RWPE1 (cell line): ENCODE results near the gene TUBA8.
A peak's percentile ranks its signal among the peaks of the same experiment; 100 is the strongest.

Experiments
- CTCF ChIA-PET: fragments of 350-600 bp; sonication (Branson Sonifier 250); formaldehyde crosslinking; extraction: SDS; loops from one replicate; lab custom pipeline; 2021; lab: Yijun Ruan, JAX
- POLR2A ChIA-PET: fragments of 400-600 bp; formaldehyde crosslinking; extraction: SDS; loops from one replicate; lab custom pipeline; 2020; ENCODE audit warnings: antibody characterized with exemption; ENCODE audit not compliant: low non-redundant PET; lab: Yijun Ruan, JAX
- DNase-seq: peaks from one replicate; pipeline ENCODE4 v3.0.0; 2012; ENCODE audit warnings: low spot score
- H3K27ac ChIP-seq: fragments of 450-650 bp; 2 replicates; pipeline ENCODE4 v1.5.1; 2017
- TF ChIP-seq, protein P1 (sequence below): fragments of 450-650 bp; conservative IDR thresholded peaks from 2 replicates; pipeline ENCODE4 v1.5.1; 2017; ENCODE audit warnings: low read depth, mild to moderate bottlenecking

Gene TUBA8

DNA sequence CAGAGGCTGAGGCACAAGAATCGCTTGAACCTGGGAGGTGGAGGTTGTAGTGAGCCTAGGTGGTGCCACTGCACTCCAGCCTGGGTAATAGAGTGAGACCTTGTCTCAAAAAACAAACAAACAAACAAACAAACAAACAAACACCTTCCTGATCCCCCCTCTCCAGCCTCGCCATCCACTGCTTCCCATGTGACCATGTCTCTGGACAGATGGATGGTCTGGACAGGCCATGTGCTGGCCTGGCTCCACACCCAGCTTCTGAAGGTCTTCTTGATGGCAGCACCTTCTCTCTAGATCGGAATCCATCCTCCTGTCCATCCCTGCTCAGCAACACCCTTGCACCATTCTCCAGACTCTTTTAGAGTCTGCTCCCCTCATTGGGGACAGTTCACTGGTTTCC, 43.5 kb upstream of the TUBA8 start:
- POLR2A ChIA-PET: no interaction called here
- TF ChIP-seq, protein P1, sequence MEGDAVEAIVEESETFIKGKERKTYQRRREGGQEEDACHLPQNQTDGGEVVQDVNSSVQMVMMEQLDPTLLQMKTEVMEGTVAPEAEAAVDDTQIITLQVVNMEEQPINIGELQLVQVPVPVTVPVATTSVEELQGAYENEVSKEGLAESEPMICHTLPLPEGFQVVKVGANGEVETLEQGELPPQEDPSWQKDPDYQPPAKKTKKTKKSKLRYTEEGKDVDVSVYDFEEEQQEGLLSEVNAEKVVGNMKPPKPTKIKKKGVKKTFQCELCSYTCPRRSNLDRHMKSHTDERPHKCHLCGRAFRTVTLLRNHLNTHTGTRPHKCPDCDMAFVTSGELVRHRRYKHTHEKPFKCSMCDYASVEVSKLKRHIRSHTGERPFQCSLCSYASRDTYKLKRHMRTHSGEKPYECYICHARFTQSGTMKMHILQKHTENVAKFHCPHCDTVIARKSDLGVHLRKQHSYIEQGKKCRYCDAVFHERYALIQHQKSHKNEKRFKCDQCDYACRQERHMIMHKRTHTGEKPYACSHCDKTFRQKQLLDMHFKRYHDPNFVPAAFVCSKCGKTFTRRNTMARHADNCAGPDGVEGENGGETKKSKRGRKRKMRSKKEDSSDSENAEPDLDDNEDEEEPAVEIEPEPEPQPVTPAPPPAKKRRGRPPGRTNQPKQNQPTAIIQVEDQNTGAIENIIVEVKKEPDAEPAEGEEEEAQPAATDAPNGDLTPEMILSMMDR: no peak
- no peak for DNase-seq
- no peak overlapping the region for H3K27ac ChIP-seq
- CTCF ChIA-PET: no interaction called here

DNA sequence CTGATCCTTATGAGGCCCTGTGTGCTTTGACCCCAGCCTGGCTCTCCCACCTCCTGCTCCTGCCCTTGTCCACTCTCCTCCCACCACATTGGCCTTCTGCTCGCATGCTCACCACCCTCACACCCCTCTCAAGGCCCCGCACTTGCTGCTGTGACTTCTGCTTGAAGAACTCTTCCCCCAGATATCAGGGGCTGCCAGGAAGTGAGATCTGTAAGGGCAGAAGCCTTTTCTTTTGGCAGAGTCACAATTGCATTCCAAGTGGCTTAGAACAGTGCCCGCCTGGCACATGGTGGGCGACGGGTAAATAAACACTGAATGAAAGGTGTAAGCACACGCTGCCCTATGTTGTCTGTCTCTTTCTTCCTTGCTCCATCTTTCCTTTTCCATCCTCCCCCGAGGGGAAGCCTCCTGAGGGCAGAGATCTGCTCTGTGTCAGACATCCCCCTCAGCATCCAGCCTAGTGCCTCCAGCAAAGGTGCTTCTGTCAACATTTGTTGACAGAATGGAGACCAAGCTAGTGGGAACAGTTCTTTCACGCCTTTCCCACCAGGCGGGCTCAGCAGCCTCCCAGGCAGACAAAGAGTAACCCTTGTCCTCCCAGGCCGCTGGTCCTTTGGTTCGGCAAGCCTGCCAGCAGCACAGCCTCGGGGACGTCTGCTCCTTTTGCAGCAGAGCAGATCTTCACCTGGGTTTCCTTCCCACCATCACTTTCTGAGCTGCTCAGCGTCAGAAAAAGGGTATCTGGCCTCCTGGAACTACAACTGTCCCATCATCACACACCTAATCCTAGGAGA, 42.9 kb upstream of the TUBA8 start:
- H3K27ac ChIP-seq: no peak overlapping the region
- CTCF ChIA-PET: interaction anchor here (0.7 kb wide), 1 partner anchor 44 kb away, joined by 3 read pairs; no protein-coding TSS in a partner anchor
- TF ChIP-seq, protein P1: no peak
- POLR2A ChIA-PET: no interaction called here
- DNase-seq: no peak

DNA sequence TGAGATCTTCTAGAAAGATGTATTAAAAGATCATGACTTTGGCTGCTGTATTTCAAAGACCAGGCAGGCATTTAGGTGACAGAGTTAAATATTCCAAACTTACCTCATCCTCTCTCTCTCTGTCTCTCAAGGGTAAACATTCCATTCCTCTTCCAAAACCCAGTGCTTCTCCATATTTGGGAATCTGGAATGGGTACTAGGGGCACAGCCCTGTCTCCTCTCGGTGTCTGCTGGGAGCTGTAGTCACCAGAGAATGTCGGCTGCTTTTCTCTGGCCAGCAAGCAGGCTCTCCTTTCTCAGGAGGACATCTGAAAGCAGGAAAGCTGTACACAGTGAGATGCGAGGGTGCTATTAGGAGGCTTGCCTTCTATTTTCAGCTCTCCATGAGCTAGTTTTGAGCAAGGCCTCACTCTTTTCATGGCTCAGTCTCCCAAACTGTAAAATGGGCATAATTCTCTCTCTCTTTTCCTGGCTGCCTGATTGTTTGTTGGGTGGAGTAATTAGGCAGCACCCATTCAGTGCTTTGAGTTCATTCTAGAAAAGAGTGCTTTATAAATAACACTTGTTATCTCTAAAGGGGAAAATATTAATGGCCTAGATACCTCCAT, 42.1 kb upstream of the TUBA8 start:
- no peak for DNase-seq
- ChIA-PET POLR2A (no interaction called here), CTCF (interaction anchor here (0.7 kb wide), 1 partner anchor 45 kb away, joined by 3 read pairs; no protein-coding TSS in a partner anchor)
- TF ChIP-seq, protein P1: no peak
- no peak overlapping the region for H3K27ac ChIP-seq

DNA sequence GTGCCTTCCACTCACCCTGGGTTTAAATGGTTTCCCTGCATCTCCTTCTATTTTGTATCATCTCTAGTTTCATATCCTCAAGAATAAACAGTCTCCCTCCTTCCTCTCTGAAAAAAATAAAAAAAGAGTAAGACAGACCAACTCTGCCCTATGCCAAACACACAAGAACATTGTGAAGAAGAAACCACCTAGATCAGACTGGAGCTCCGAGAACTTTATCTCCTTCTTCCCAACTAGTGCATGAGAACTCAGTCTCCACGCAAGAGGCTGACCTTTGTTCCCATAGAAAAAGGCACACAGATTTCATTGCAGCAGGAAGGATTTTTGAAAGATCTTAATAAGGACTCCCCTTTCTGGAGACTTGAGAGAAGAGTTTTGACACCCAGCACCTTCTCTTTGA, 41.6 kb upstream of the TUBA8 start:
- TF ChIP-seq, protein P1: no peak
- ChIA-PET POLR2A (no interaction called here), CTCF (no interaction called here)
- DNase-seq: no peak
- H3K27ac ChIP-seq: no peak overlapping the region

DNA sequence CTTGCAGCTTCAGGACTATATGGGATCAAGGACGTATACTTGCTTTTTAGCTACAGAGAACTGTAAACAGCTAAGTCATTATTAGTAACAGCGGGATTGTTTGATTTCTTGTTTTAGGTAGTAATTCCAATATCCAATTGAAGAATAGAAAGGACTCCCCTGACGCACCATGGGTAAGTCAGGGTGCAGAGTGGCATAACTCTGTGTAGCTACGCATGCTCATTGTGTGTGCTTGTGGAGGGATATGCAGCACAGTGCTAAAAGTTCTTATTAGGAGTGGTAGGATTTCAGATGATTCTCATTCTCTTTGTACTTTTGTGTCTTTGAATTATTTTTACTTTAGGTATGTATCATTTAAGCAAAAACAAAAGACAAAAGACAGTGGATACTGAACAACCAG, 40.6 kb upstream of the TUBA8 start:
- DNase-seq: no peak
- ChIA-PET POLR2A (no interaction called here), CTCF (interaction anchor here (0.5 to 1.1 kb wide), 3 partner anchors 46 to 555 kb away, joined by 3 to 4 read pairs (median 3); partner anchors contain the start of gene MICAL3)
- no peak overlapping the region for H3K27ac ChIP-seq
- TF ChIP-seq, protein P1: no peak

DNA sequence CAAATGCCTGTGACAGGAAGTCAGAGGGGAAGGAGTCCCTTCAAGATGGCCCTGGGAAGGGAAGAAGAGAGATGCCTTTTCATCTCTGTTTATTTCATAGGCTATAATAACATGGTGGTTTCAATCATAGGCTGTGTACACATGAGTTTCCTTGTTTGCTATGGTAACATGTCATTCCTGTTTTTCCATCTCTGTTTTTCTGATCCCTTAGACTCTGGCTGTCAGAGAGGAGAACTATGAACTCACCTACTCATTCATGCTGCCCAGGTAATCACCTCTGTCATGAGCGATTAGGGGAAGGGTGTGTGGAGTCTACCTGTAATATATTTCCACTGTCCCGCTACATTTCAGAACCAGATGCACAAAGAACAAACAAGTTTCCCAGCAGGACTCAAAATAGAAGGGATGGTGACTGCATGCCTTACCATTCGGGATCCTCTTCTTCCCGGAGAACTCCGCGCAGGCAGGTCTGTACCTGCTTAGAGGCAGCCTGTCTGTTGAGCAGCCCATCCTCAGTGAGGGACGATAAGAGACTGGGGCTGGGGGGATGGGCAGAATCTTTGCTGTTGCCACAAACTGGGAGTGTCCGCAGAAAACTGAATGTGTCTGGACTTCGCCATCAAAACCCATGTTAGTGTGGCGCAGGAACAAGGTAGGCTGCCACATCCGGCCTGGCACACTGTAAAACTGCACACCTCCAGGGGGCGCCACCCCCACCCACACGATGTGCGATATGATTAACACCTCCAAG, 39.9 kb upstream of the TUBA8 start:
- ChIA-PET CTCF (interaction anchor here (0.5 to 1.1 kb wide), 4 partner anchors 46 to 555 kb away, joined by 3 to 4 read pairs (median 3); partner anchors contain the start of gene MICAL3), POLR2A (no interaction called here)
- peak; percentile 63 for DNase-seq
- TF ChIP-seq, protein P1: peak; percentile 73
- peak overlapping the region; percentile 76 for H3K27ac ChIP-seq
